Lower leg skin (tissue), 4 donors: ENCODE results near the gene RASL12. TPM values are rescaled to one million over a fixed set of nuclear protein-coding genes. Genes with fewer than 3 reads are reported as not detected.

Source experiments
- DNase-seq, 2 donors: peaks; one replicate each; pipeline ENCODE4 v3.0.0-alpha.2; 2019; ENCODE audit warnings: low spot score in 2 of 2
- H3K4me3 ChIP-seq: fragments of 200-600 bp; sonication (generic); 2 replicates; pipeline ENCODE4 v1.5.1; 2017; ENCODE audit warnings: mild to moderate bottlenecking, low read depth; ENCODE audit not compliant: poor library complexity, severe bottlenecking
- CTCF ChIP-seq, 3 donors: fragments of 450-650 bp; IDR thresholded peaks; one replicate each; pipeline ENCODE4 v1.5.1; 2016; ENCODE audit warnings: antibody characterized with exemption in 3 of 3, mild to moderate bottlenecking in 3 of 3, moderate library complexity in 2 of 3
- POLR2A ChIP-seq, 2 donors: fragments of 450-650 bp; IDR thresholded peaks; one replicate each; pipeline ENCODE4 v1.6.1; 2016 to 2017; ENCODE audit warnings: antibody characterized with exemption in 2 of 2, mild to moderate bottlenecking in 1 of 2, moderate library complexity in 1 of 2
- WGBS, 2 donors: methylation state at CpG; one replicate each; pipeline ENCODE4 v1.1.5; 2018; 5-methylcytosine and 5-hydroxymethylcytosine counted together
- intact Hi-C: fragments of 100-400 bp; cut with DNase I; formaldehyde crosslinking; loops from one replicate; pipeline ENCODE4 v1.15.0; 2023; ENCODE audit warnings: low total_unique reads
- total RNA-seq, 4 donors: library from RNA; depleted of rRNA; stranded (reverse); fragments of >200 nt; gene quantifications; one replicate each; pipeline ENCODE4 v1.1.0, GENCODE V29; 2016

RASL12 gene
- total RNA-seq, 4 donors from 2014 or later, result 1.7 to 18.9 (median 7.7) TPM

DNA sequence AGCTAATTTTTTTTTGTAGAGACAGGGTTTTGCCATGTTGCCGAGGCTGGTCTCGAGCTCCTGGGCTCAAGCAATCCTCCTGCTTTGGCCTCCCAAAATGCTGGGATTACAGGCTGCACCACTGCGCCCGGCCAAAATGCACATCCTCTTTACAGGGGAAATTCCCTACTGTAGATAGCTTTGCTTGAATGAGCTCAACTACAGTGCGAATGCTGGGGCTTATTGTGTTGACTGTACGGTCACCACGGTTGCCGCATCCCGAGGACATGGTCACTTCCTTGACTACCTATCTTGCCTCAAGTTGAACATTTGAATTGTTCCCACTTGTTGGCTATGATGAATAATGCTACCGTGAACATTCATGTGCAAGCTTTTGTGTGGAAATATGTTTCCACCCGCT lies 33.1 kb downstream of the RASL12 start:
- intact Hi-C loops, result no loop called here
- 91 to 92% methylated on average over 11 of the region's 11 CpGs for WGBS, 2 donors
- no peak for TF ChIP-seq CTCF (IDR thresholded peaks at IDR 0.05)
- TF ChIP-seq POLR2A (IDR thresholded peaks at IDR 0.05), result no peak
- no peak overlapping the region for H3K4me3 ChIP-seq
- peak in 1 of 2 donors; percentile 71 for DNase-seq

DNA sequence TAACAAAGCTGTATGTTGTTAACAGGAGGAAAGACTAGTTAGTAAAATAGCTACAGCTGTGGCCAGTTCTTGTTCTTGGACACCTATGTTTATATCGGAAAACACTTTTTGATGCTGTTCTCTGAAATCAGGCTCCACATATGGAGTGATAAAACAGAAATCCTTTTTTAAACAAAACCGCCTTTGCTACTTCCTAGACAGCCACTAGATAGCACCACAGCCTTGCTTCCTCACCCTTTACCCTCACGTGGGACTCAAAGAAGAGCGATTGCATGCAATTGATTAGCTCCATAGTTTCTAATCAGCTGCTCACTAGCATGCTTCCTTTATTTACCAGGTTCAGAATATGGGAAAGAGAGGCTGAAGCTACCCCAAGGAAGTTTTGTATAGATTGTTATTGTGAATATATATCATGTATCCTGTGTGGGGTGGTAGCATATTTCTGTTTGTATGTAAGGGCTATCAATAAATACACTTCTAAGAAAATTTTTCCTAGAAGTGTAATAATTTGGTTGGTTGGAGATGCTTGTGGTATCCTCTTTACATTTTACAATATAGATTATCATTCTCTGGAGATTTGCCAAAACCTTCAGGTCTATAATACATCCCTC lies 34.0 kb downstream of the RASL12 start:
- WGBS, 2 donors, result 7 to 9% methylated on average over 4 of the region's 4 CpGs
- intact Hi-C loops, result no loop called here
- peak in 1 of 2 donors; percentile 18 for DNase-seq
- no peak overlapping the region for H3K4me3 ChIP-seq
- TF ChIP-seq CTCF (IDR thresholded peaks at IDR 0.05), result no peak
- TF ChIP-seq POLR2A (IDR thresholded peaks at IDR 0.05), result no peak

- H3K4me3 ChIP-seq, result no peak overlapping the region
- DNase-seq, result peak in 1 of 2 donors; percentile 92
- 27 to 43% methylated on average over 12 to 13 of the region's 13 CpGs for WGBS, 2 donors
- intact Hi-C loops, result no loop called here
- TF ChIP-seq POLR2A (IDR thresholded peaks at IDR 0.05) (no peak), CTCF (IDR thresholded peaks at IDR 0.05) (peak in 1 of 3 donors; percentile 47)
Measured at GRCh38 chr15:65032801-65033537, 34.8 kb downstream of the RASL12 start.

GRCh38 chr15:65029736-65030208 lies 38.0 kb downstream of the RASL12 start:
- WGBS, 2 donors, result 60 to 61% methylated on average over 12 of the region's 12 CpGs
- TF ChIP-seq CTCF (IDR thresholded peaks at IDR 0.05), result no peak
- intact Hi-C loops, result no loop called here
- DNase-seq, result no peak
- H3K4me3 ChIP-seq, result no peak overlapping the region

- DNase-seq, result peak; percentile 85 to 97
- TF ChIP-seq POLR2A (IDR thresholded peaks at IDR 0.05) (peak in 1 of 2 donors; percentile 83), CTCF (IDR thresholded peaks at IDR 0.05) (no peak)
- peak within 1 kb of the TSS; percentile 88 for H3K4me3 ChIP-seq
- intact Hi-C loops, result no loop called here
- WGBS, 2 donors, result 1% methylated on average over 29 to 47 of the region's 73 CpGs
Measured at GRCh38 chr15:65028921-65029735, 38.7 kb downstream of the RASL12 start, which contains the start of gene MTFMT. Gene MTFMT (minus strand): TSS chr15:65029639. CDS start chr15:65029613, 26 bp downstream.
